Breast epithelium (tissue), 4 donors: ENCODE data around the gene DDX10. TPM values are rescaled to one million over a fixed set of nuclear protein-coding genes. Genes with fewer than 3 reads are reported as not detected.

Experiments
- DNase-seq, 2 donors: peaks; one replicate each; pipeline ENCODE4 v3.0.0-alpha.2; 2019; ENCODE audit warnings: low spot score in 2 of 2
- H3K27ac ChIP-seq, 2 donors: fragments of 200-600 bp; sonication (generic) in 1 of 2; one replicate each; pipeline ENCODE4 v1.5.1; 2016 to 2019; ENCODE audit warnings: mild to moderate bottlenecking in 1 of 2
- H3K27me3 ChIP-seq, 2 donors: fragments of 200-600 bp; sonication (generic) in 1 of 2; one replicate each; pipeline versions ENCODE4 v1.5.1 to v1.6.0; 2017 to 2019; ENCODE audit warnings: control low read depth in 1 of 2, mild to moderate bottlenecking in 1 of 2
- H3K36me3 ChIP-seq: fragments of 200-600 bp; one replicate; pipeline ENCODE4 v1.5.1; 2019
- H3K4me1 ChIP-seq, 2 donors: fragments of 200-600 bp; sonication (generic); one replicate each; pipeline ENCODE4 v1.5.1; 2016 to 2019; ENCODE audit warnings: control low read depth in 1 of 2
- H3K4me3 ChIP-seq, 3 donors: fragments of 200-600 bp; sonication (generic); 1 replicate in 2 of 3; 2 replicates in 1 of 3; pipeline ENCODE4 v1.5.1; 2016 to 2019; ENCODE audit warnings: mild to moderate bottlenecking in 3 of 3, moderate library complexity in 2 of 3
- H3K9me3 ChIP-seq, 2 donors: fragments of 200-600 bp; sonication (generic) in 1 of 2; one replicate each; pipeline ENCODE4 v1.5.1; 2016 to 2019; ENCODE audit warnings: control low read depth in 1 of 2
- CTCF ChIP-seq, 3 donors: fragments of 450-650 bp; IDR thresholded peaks; one replicate each; pipeline ENCODE4 v1.5.1; 2016 to 2017; ENCODE audit warnings: antibody characterized with exemption in 3 of 3, mild to moderate bottlenecking in 3 of 3, moderate library complexity in 3 of 3
- POLR2A ChIP-seq: fragments of 450-650 bp; IDR thresholded peaks from one replicate; pipeline ENCODE4 v1.6.1; 2016; ENCODE audit warnings: antibody characterized with exemption, mild to moderate bottlenecking, moderate library complexity
- POLR2AphosphoS5 ChIP-seq, 3 donors: sonication (generic); formaldehyde crosslinking; IDR thresholded peaks; one replicate each; pipeline ENCODE4 v1.6.1; 2017; ENCODE audit warnings: antibody characterized with exemption in 3 of 3
- intact Hi-C: fragments of 100-400 bp; cut with DNase I; formaldehyde crosslinking; loops from one replicate; pipeline ENCODE4 v1.15.1; 2023; ENCODE audit warnings: low total_unique reads
- total RNA-seq, 3 donors: library from RNA; depleted of rRNA; stranded (reverse); fragments of >200 nt; gene quantifications; one replicate each; pipeline ENCODE4 v1.1.0, GENCODE V29; 2016

The DDX10 gene
- total RNA-seq, 3 donors from 2014 or later, result 17.3 to 41.9 (median 29.5) TPM

GRCh38 chr11:108757630-108758029 lies 92.8 kb downstream of the DDX10 start:
- no peak overlapping the region for H3K27ac ChIP-seq
- no peak for TF ChIP-seq POLR2A
- TF ChIP-seq CTCF (IDR thresholded peaks at IDR 0.05), result no peak
- TF ChIP-seq POLR2AphosphoS5 (IDR thresholded peaks at IDR 0.05), result no peak
- H3K27me3 ChIP-seq, result no peaks in the 10 kb centered on the region
- intact Hi-C loops, result no loop called here
- no peaks in the 10 kb centered on the region for H3K36me3 ChIP-seq
- H3K9me3 ChIP-seq, result no peaks in the 10 kb centered on the region
- H3K4me1 ChIP-seq, result no peaks in the 10 kb centered on the region
- DNase-seq, result no peak
- H3K4me3 ChIP-seq, result no peak overlapping the region

GRCh38 chr11:108758458-108758857 lies 93.6 kb downstream of the DDX10 start:
- Histone ChIP-seq H3K4me1 (no peaks in the 10 kb centered on the region), H3K36me3 (no peaks in the 10 kb centered on the region), H3K27me3 (no peaks in the 10 kb centered on the region), H3K4me3 (no peak overlapping the region), H3K27ac (no peak overlapping the region), H3K9me3 (no peaks in the 10 kb centered on the region)
- intact Hi-C loops, result no loop called here
- TF ChIP-seq POLR2A (no peak), POLR2AphosphoS5 (IDR thresholded peaks at IDR 0.05) (no peak), CTCF (IDR thresholded peaks at IDR 0.05) (no peak)
- DNase-seq, result no peak

- H3K9me3 ChIP-seq, result no peaks in the 10 kb centered on the region
- H3K4me1 ChIP-seq, result no peaks in the 10 kb centered on the region
- H3K36me3 ChIP-seq, result no peaks in the 10 kb centered on the region
- no peaks in the 10 kb centered on the region for H3K27me3 ChIP-seq
- no peak for TF ChIP-seq POLR2A
- no peak for TF ChIP-seq CTCF (IDR thresholded peaks at IDR 0.05)
- TF ChIP-seq POLR2AphosphoS5 (IDR thresholded peaks at IDR 0.05), result no peak
- intact Hi-C loops, result no loop called here
- no peak overlapping the region for H3K27ac ChIP-seq
- DNase-seq, result no peak
- H3K4me3 ChIP-seq, result no peak overlapping the region
Measured at GRCh38 chr11:108766596-108767173, 101.8 kb downstream of the DDX10 start.

- intact Hi-C loops, result no loop called here
- Histone ChIP-seq H3K9me3 (no peaks in the 10 kb centered on the region), H3K36me3 (no peaks in the 10 kb centered on the region), H3K27me3 (no peaks in the 10 kb centered on the region), H3K4me1 (no peaks in the 10 kb centered on the region), H3K27ac (no peak overlapping the region), H3K4me3 (no peak overlapping the region)
- DNase-seq, result no peak
- no peak for TF ChIP-seq POLR2AphosphoS5 (IDR thresholded peaks at IDR 0.05)
- TF ChIP-seq CTCF (IDR thresholded peaks at IDR 0.05), result no peak
- no peak for TF ChIP-seq POLR2A
Measured at GRCh38 chr11:108768370-108768769, 103.5 kb downstream of the DDX10 start.

- no peak for TF ChIP-seq POLR2A
- no peak for TF ChIP-seq POLR2AphosphoS5 (IDR thresholded peaks at IDR 0.05)
- no peak for TF ChIP-seq CTCF (IDR thresholded peaks at IDR 0.05)
- Histone ChIP-seq H3K36me3 (no peaks in the 10 kb centered on the region), H3K4me1 (no peaks in the 10 kb centered on the region), H3K9me3 (no peaks in the 10 kb centered on the region), H3K4me3 (no peak overlapping the region), H3K27ac (no peak overlapping the region), H3K27me3 (no peaks in the 10 kb centered on the region)
- DNase-seq, result no peak
- intact Hi-C loops, result no loop called here
Measured at GRCh38 chr11:108768964-108769363, 104.1 kb downstream of the DDX10 start.
